HepG2 (cell line): Measurements from ENCODE around the gene NKX1-2. TPM values are rescaled to one million over a fixed set of nuclear protein-coding genes. Genes with fewer than 3 reads are reported as not detected.

Experiments used
- ERF ChIP-seq: IDR thresholded peaks from 2 replicates; pipeline ENCODE4 v1.6.1; 2018; ENCODE audit warnings: missing biosample characterization, missing genetic modification reagents
- MIER3 ChIP-seq: IDR thresholded peaks from 2 replicates; pipeline ENCODE4 v1.6.1; 2016; ENCODE audit warnings: missing compliant biosample characterization, borderline replicate concordance
- MXD4 ChIP-seq: IDR thresholded peaks from 2 replicates; pipeline ENCODE4 v1.6.1; 2016; ENCODE audit warnings: mild to moderate bottlenecking, missing biosample characterization, missing genetic modification reagents
- NFATC3 ChIP-seq: sonication (generic); formaldehyde crosslinking; IDR thresholded peaks from 2 replicates; pipeline ENCODE4 v1.5.1; 2020; ENCODE audit warnings: mild to moderate bottlenecking, missing genetic modification reagents
- NRL ChIP-seq: sonication (generic); formaldehyde crosslinking; IDR thresholded peaks from 2 replicates; pipeline ENCODE4 v1.5.0; 2020; ENCODE audit warnings: missing genetic modification reagents, mild to moderate bottlenecking, moderate library complexity, borderline replicate concordance
- ONECUT2 ChIP-seq: sonication (generic); formaldehyde crosslinking; IDR thresholded peaks from 2 replicates; pipeline ENCODE4 v1.4.0; 2020; ENCODE audit warnings: missing genetic modification reagents
- POGZ ChIP-seq: sonication (generic); formaldehyde crosslinking; IDR thresholded peaks from 2 replicates; pipeline ENCODE4 v1.4.0; 2020; ENCODE audit warnings: mild to moderate bottlenecking, missing genetic modification reagents
- POLR2AphosphoS2 ChIP-seq: IDR thresholded peaks from 2 replicates; pipeline ENCODE4 v1.6.1; 2011; ENCODE audit warnings: low read depth, low read length, improper control_type of control experiment
- ZNF530 ChIP-seq: sonication (generic); formaldehyde crosslinking; IDR thresholded peaks from 2 replicates; pipeline ENCODE4 v1.5.0; 2020; ENCODE audit warnings: low read depth, mild to moderate bottlenecking, missing genetic modification reagents
- ZNF556 ChIP-seq: sonication (generic); formaldehyde crosslinking; IDR thresholded peaks from 2 replicates; pipeline ENCODE4 v1.4.0; 2020; ENCODE audit warnings: mild to moderate bottlenecking, missing genetic modification reagents, borderline replicate concordance
- ZNF563 ChIP-seq: sonication (generic); formaldehyde crosslinking; IDR thresholded peaks from 2 replicates; pipeline ENCODE4 v1.8.0; 2022; ENCODE audit warnings: mild to moderate bottlenecking, moderate library complexity, missing genetic modification reagents
- ZNF589 ChIP-seq: sonication (generic); formaldehyde crosslinking; conservative IDR thresholded peaks from 2 replicates; pipeline ENCODE4 v1.8.0; 2022; ENCODE audit warnings: mild to moderate bottlenecking, moderate library complexity, missing genetic modification reagents
- ZNF629 ChIP-seq: sonication (generic); formaldehyde crosslinking; conservative IDR thresholded peaks from 2 replicates; pipeline ENCODE4 v1.5.0; 2020; ENCODE audit warnings: missing genetic modification reagents
- ZNF782 ChIP-seq: sonication (generic); formaldehyde crosslinking; IDR thresholded peaks from 2 replicates; pipeline ENCODE4 v1.4.0; 2020; ENCODE audit warnings: missing genetic modification reagents, mild to moderate bottlenecking, borderline replicate concordance
- polyA plus RNA-seq, 8 experiments: library from polyadenylated mRNA; depleted of rRNA in 3 of 8; stranded (reverse) in 7 of 8; unstranded in 1 of 8; fragments of >200 nt; fragmentation: Illumina TruSeq in 4 of 8; extraction: Trizol in 4 of 8; gene quantifications; 2 replicates each; pipeline versions ENCODE4 v1.2.1 to v1.2.3, GENCODE V29; 2011 to 2016; ENCODE audit warnings: low read depth in 4 of 8, missing spikeins in 1 of 8, mixed read lengths in 1 of 8; ENCODE audit not compliant: insufficient read depth in 1 of 8
- total RNA-seq, 5 experiments: library from RNA; depleted of rRNA; stranded (reverse); fragments of >200 nt; fragmentation: Illumina TruSeq; extraction: Trizol; gene quantifications; 2 replicates each; pipeline ENCODE4 v1.2.3, GENCODE V29; 2016; ENCODE audit warnings: low read depth in 1 of 5
- TF ChIP-seq, protein P1 (sequence below): IDR thresholded peaks from 2 replicates; pipeline ENCODE4 v1.6.1; 2016; ENCODE audit warnings: mild to moderate bottlenecking
- TF ChIP-seq, protein P2 (sequence below): sonication (generic); formaldehyde crosslinking; IDR thresholded peaks from 2 replicates; pipeline ENCODE4 v1.8.1; 2023; ENCODE audit warnings: mild to moderate bottlenecking, missing genetic modification reagents, borderline replicate concordance
- TF ChIP-seq, protein P3 (sequence below), 2 experiments: sonication (generic) in 1 of 2; formaldehyde crosslinking in 1 of 2; IDR thresholded peaks; 2 replicates each; pipeline versions ENCODE4 v1.4.0 to v1.6.1; 2018 to 2020; ENCODE audit warnings: missing genetic modification reagents in 2 of 2, borderline replicate concordance in 1 of 2, low read depth in 1 of 2, mild to moderate bottlenecking in 1 of 2, missing biosample characterization in 1 of 2
- TF ChIP-seq, protein P4 (sequence below): sonication (generic); formaldehyde crosslinking; IDR thresholded peaks from 2 replicates; pipeline ENCODE4 v1.4.0; 2020; ENCODE audit warnings: missing genetic modification reagents
- TF ChIP-seq, protein P5 (sequence below): sonication (generic); formaldehyde crosslinking; IDR thresholded peaks from 2 replicates; pipeline ENCODE4 v1.4.0; 2020; ENCODE audit warnings: mild to moderate bottlenecking, missing genetic modification reagents, borderline replicate concordance

The NKX1-2 gene
- total and polyA plus RNA-seq, 2 of the 13 experiments (the other 11 are each of a cell fraction or from before 2014, with no cell fraction given) = not detected

DNA sequence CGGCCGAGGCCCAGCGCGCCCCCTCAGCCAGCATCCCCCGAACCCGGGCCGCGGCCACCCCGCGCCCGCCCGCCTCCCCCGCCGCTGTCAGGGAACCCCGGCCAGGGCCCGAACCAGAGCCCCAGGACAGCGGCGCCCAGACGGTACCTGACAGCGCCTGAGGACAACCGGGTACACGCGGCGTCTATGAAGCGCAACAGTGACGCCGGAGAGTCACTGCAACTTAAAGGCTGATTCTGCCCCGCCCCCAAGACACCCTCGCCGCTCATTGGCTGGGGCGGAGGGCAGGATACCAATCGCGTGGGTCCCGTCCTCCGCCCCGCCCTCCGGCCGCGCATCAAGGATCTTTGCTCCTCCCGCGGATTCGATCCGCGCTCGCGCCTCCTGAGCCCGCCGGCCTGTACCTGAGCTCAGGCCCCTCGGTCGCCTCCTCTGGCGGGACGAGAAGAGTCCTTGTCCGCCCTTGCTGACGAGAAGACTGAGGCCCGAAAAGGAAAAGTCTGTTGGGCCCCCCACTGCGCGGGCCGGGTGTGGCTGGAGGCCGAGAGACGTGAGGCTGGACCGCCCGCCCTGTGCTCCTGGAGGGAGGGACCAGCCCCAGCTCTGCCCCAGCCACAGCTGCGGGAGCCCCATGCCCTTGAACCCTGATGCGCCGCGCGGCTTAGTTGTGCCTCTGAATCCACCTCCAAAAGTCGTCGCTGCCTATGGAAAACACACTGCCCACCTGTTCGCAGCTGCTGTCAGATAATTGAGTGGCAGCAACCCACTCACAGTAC is 30.9 kb downstream of the NKX1-2 start, which contains the start of gene OAT (continued):
- TF ChIP-seq ERF (CRISPR knock-in tag) (peak; percentile 72; the same call in 1 of the 2 replicates), NFATC3 (CRISPR knock-in tag) (no peak), MXD4 (peak; percentile 77), ONECUT2 (CRISPR knock-in tag) (peak; percentile 74), POLR2AphosphoS2 (peak; percentile 74; the same call in 1 of the 2 replicates), ZNF782 (CRISPR knock-in tag) (peak; percentile 69; the same call in 1 of the 2 replicates), ZNF629 (CRISPR knock-in tag) (peak; percentile 71), ZNF556 (CRISPR knock-in tag) (peak; percentile 64; the same call in 1 of the 2 replicates), MIER3 (CRISPR knock-in tag) (no peak), POGZ (peak; percentile 75; the same call in 1 of the 2 replicates), ZNF530 (CRISPR knock-in tag) (no peak), NRL (CRISPR knock-in tag) (no peak; the same call in none of the 2 replicates), ZNF589 (CRISPR knock-in tag) (no peak), ZNF563 (CRISPR knock-in tag) (peak; percentile 65; the same call in 1 of the 2 replicates)
- TF ChIP-seq, protein P1, sequence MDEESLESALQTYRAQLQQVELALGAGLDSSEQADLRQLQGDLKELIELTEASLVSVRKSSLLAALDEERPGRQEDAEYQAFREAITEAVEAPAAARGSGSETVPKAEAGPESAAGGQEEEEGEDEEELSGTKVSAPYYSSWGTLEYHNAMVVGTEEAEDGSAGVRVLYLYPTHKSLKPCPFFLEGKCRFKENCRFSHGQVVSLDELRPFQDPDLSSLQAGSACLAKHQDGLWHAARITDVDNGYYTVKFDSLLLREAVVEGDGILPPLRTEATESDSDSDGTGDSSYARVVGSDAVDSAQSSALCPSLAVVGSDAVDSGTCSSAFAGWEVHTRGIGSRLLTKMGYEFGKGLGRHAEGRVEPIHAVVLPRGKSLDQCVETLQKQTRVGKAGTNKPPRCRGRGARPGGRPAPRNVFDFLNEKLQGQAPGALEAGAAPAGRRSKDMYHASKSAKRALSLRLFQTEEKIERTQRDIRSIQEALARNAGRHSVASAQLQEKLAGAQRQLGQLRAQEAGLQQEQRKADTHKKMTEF (CRISPR knock-in tag) = peak; percentile 80
- TF ChIP-seq, protein P2, sequence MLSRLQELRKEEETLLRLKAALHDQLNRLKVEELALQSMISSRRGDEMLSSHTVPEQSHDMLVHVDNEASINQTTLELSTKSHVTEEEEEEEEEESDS (CRISPR knock-in tag) = no peak
- TF ChIP-seq, protein P3, sequence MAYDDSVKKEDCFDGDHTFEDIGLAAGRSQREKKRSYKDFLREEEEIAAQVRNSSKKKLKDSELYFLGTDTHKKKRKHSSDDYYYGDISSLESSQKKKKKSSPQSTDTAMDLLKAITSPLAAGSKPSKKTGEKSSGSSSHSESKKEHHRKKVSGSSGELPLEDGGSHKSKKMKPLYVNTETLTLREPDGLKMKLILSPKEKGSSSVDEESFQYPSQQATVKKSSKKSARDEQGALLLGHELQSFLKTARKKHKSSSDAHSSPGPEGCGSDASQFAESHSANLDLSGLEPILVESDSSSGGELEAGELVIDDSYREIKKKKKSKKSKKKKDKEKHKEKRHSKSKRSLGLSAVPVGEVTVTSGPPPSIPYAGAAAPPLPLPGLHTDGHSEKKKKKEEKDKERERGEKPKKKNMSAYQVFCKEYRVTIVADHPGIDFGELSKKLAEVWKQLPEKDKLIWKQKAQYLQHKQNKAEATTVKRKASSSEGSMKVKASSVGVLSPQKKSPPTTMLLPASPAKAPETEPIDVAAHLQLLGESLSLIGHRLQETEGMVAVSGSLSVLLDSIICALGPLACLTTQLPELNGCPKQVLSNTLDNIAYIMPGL (CRISPR knock-in tag; IDR thresholded peaks at IDR 0.05; ENCODE audit: borderline replicate concordance in 1 of 2, low read depth in 1 of 2) = peak in 1 of 2 experiments; percentile 61; a peak in 1 of 4 replicates
- TF ChIP-seq, protein P4, sequence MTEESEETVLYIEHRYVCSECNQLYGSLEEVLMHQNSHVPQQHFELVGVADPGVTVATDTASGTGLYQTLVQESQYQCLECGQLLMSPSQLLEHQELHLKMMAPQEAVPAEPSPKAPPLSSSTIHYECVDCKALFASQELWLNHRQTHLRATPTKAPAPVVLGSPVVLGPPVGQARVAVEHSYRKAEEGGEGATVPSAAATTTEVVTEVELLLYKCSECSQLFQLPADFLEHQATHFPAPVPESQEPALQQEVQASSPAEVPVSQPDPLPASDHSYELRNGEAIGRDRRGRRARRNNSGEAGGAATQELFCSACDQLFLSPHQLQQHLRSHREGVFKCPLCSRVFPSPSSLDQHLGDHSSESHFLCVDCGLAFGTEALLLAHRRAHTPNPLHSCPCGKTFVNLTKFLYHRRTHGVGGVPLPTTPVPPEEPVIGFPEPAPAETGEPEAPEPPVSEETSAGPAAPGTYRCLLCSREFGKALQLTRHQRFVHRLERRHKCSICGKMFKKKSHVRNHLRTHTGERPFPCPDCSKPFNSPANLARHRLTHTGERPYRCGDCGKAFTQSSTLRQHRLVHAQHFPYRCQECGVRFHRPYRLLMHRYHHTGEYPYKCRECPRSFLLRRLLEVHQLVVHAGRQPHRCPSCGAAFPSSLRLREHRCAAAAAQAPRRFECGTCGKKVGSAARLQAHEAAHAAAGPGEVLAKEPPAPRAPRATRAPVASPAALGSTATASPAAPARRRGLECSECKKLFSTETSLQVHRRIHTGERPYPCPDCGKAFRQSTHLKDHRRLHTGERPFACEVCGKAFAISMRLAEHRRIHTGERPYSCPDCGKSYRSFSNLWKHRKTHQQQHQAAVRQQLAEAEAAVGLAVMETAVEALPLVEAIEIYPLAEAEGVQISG (CRISPR knock-in tag) = peak; percentile 25; the same call in 1 of the 2 replicates
- TF ChIP-seq, protein P5, sequence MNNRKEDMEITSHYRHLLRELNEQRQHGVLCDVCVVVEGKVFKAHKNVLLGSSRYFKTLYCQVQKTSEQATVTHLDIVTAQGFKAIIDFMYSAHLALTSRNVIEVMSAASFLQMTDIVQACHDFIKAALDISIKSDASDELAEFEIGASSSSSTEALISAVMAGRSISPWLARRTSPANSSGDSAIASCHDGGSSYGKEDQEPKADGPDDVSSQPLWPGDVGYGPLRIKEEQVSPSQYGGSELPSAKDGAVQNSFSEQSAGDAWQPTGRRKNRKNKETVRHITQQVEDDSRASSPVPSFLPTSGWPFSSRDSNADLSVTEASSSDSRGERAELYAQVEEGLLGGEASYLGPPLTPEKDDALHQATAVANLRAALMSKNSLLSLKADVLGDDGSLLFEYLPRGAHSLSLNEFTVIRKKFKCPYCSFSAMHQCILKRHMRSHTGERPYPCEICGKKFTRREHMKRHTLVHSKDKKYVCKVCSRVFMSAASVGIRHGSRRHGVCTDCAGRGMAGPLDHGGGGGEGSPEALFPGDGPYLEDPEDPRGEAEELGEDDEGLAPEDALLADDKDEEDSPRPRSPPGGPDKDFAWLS (CRISPR knock-in tag) = 0 out of 2 replicates have a peak, but pooled peaks have one; percentile 43
